Large intestine (tissue), 3 donors: ENCODE measurements around the gene SMAD3. TPM values are rescaled to one million over a fixed set of nuclear protein-coding genes. Genes with fewer than 3 reads are reported as not detected.

ENCODE experiments used
- DNase-seq, 2 donors: peaks; one replicate each; pipeline versions ENCODE4 v3.0.0 to v3.0.0-alpha.2; 2013
- H3K27ac ChIP-seq: one replicate; pipeline ENCODE4 v1.5.1; 2013; ENCODE audit warnings: low read length
- H3K27me3 ChIP-seq: 2 replicates; pipeline ENCODE4 v1.6.1; 2013; ENCODE audit warnings: low read length; ENCODE audit not compliant: control insufficient read depth, insufficient read depth
- H3K36me3 ChIP-seq: 2 replicates; pipeline ENCODE4 v1.6.1; 2013; ENCODE audit warnings: low read length; ENCODE audit not compliant: control insufficient read depth, insufficient read depth
- H3K4me1 ChIP-seq: one replicate; pipeline ENCODE4 v1.6.1; 2013; ENCODE audit warnings: low read length; ENCODE audit not compliant: control insufficient read depth, insufficient read depth
- H3K4me3 ChIP-seq: one replicate; pipeline ENCODE4 v1.5.1; 2013; ENCODE audit warnings: low read length
- H3K9me3 ChIP-seq: one replicate; pipeline ENCODE4 v1.6.1; 2013; ENCODE audit warnings: mild to moderate bottlenecking, low read depth, low read length, moderate library complexity; ENCODE audit not compliant: control insufficient read depth
- WGBS: methylation state at CpG from one replicate; pipeline ENCODE4 v1.1.5; 2013; ENCODE audit warnings: low lambda C conversion rate; ENCODE audit not compliant: insufficient coverage; 5-methylcytosine and 5-hydroxymethylcytosine counted together
- polyA plus RNA-seq: library from polyadenylated mRNA; unstranded; fragments of 120-200 nt; gene quantifications from one replicate; pipeline ENCODE4 v1.2.1, GENCODE V29; 2013

The SMAD3 gene
- polyA plus RNA-seq, 1 donor: 29.4 TPM

DNA sequence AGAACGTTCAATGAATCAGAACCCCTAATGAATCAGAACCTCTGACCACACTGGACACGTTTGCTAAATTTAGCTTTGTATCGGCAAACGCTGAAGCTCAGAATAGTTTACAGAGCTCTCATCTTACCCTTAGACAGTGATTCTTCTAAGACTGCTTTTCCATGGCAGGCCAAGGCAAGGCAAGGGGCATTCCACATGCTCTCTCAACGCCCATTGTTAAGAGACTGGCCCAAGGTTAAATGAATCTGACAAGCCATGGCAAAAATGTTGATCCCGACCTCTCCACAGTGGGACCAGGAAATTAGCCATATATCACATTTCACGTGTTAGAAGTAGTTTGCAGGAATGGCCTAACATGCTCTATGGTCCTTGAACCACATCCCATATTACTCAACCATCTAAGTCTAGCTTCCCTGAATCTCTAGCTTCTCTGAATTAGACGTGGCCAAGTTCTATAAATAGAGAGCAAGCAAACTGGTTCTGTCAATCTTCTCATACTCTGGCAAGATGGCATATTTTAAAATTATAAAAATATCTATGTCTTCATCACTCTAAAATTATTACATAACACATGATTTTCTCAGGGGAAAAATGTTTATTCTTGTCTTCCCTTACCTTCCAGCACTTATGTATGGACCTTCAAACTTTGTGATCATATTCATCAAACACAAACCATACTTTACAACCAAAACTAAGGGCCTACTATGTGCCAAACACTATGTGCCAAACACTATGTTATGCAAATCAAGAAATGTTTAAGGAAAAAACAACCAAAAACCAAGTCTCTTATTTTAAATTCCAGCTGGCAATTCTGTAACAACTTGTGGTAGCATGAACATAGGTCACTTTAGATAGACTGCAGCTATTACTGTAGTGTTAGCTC lies 134.7 kb downstream of the SMAD3 start:
- 80% methylated on average over 1 of the region's 8 CpGs for WGBS
- no peak for DNase-seq
- Histone ChIP-seq H3K27ac (no peak overlapping the region), H3K4me3 (no peak overlapping the region), H3K27me3 (no peaks in the 10 kb centered on the region), H3K9me3 (no peaks in the 10 kb centered on the region), H3K4me1 (no peaks in the 10 kb centered on the region), H3K36me3 (peaks cover 13% of the 10 kb centered on the region)

DNA sequence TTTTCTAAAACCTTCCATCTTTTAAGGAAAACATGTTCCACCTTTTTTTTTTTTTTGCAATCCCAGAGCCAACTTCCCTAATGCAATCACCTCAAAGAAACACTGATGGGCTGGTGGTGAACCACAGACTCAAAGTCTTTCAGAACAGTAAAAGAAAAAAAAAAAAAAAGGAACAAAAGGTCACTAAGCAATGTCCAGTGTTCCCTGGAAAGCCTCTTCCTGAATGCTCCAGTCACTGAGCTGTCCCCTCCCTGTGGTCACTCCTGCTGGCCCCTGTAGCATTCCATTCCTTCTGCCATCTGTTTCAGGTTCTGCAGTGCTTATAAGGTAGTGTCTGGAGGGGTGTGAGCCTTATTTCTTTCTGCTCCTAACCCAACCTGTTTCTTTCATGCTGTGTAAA lies 135.7 kb downstream of the SMAD3 start:
- Histone ChIP-seq H3K27ac (no peak overlapping the region), H3K27me3 (no peaks in the 10 kb centered on the region), H3K4me1 (no peaks in the 10 kb centered on the region), H3K4me3 (no peak overlapping the region), H3K9me3 (no peaks in the 10 kb centered on the region), H3K36me3 (peaks cover 13% of the 10 kb centered on the region)
- no peak for DNase-seq

DNA sequence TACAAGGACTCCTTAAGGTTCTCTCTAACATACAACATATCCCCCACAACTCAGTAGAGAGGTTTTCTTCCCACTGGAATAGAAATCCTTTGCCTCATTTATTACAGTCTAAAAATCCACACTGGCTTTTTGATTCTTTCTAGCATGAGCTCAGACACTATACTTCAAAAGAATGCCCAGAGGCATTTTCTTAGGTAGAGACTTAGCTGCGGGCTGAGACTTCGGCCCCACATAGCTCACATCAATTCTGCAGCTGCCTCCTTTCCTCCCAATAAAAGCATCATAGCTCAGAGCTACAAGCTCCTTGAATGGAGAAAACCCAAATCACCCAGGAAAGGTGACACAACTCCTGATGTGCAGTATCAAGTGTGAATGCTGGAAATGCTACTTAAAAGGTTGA lies 136.7 kb downstream of the SMAD3 start:
- WGBS: no CpG with 5 or more reads among the region's 2 CpGs
- Histone ChIP-seq H3K36me3 (peaks cover 13% of the 10 kb centered on the region), H3K27me3 (no peaks in the 10 kb centered on the region), H3K9me3 (no peaks in the 10 kb centered on the region), H3K4me3 (no peak overlapping the region), H3K27ac (no peak overlapping the region), H3K4me1 (no peaks in the 10 kb centered on the region)
- DNase-seq: no peak

DNA sequence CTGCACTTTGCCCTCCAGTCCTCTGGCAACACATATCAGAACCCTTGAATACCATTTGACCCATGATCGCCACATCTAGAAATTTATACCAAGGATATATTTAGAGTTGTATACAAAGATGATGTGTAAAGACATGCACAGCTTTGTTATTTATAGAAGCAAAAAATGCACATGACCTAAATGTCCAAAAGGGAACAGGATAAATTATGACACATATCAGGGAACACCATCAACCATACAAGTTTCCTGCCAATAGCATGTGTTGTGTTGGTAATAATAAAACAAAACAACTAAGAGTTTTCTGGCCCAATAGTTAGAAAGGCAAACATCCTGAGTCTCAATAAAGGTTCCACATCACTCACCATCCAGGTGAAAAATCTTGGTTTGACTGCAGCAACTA lies 137.6 kb downstream of the SMAD3 start:
- Histone ChIP-seq H3K27me3 (no peaks in the 10 kb centered on the region), H3K27ac (no peak overlapping the region), H3K4me3 (no peak overlapping the region), H3K9me3 (no peaks in the 10 kb centered on the region), H3K36me3 (peaks cover 15% of the 10 kb centered on the region), H3K4me1 (no peaks in the 10 kb centered on the region)
- WGBS: no CpG with 5 or more reads among the region's 1 CpG
- DNase-seq: no peak

DNA sequence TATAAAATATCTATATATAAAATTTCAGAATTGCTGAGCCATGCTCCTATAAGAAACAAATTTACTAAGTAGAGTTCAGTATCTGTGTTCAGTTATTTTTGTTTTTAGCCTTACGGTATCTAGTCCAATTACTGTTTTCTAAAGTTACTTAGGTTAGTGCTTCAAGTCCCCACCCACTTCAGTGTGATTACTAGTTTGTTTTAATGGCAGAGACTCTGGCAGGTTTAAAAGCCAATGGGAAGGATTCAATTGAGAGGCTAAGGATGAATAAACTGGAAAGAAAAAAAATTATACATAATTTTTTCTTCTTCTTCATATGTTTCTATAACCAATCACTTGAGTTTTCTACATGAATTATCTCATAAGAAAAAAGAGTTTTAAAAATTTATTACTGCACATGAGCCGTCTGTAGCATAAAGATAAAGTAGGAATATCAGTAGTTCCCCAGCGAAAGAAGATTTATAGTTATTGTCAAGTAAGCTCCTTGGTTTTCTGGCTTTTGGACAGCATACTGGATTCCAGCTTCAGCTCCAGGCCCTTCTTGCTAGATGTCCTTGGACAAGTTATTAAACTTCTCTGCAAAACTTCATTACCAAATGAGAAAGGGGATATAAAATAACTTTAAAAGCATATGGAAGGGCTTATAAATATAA lies 142.3 kb downstream of the SMAD3 start:
- H3K36me3 ChIP-seq: peaks cover 14% of the 10 kb centered on the region
- no peak overlapping the region for H3K27ac ChIP-seq
- DNase-seq: no peak
- H3K4me1 ChIP-seq: no peaks in the 10 kb centered on the region
- WGBS: 90% methylated on average over 2 of the region's 3 CpGs
- no peak overlapping the region for H3K4me3 ChIP-seq
- no peaks in the 10 kb centered on the region for H3K9me3 ChIP-seq
- no peaks in the 10 kb centered on the region for H3K27me3 ChIP-seq

DNA sequence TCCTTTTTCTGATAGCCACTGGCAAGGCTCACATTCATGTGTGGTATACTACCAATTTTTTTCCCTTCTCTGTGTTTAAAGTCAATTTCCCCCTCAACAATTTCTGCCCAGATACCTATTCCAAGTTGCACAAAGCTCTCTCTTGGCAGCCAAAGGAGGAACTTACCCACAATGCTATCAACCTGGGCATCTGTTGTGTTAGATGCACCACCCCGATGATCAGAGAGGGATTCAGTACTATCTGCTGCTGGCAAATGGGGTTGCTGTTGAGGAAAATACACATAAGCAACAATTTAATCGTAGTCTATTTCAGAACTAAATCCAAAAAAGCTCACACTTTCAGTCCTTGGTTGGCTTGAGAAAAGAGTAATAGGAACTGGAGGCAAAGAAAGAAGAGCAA lies 143.0 kb downstream of the SMAD3 start:
- Histone ChIP-seq H3K4me1 (no peaks in the 10 kb centered on the region), H3K27ac (no peak overlapping the region), H3K4me3 (no peak overlapping the region), H3K27me3 (no peaks in the 10 kb centered on the region), H3K36me3 (peaks cover 14% of the 10 kb centered on the region), H3K9me3 (no peaks in the 10 kb centered on the region)
- DNase-seq: no peak
- no CpG with 5 or more reads among the region's 2 CpGs for WGBS

DNA sequence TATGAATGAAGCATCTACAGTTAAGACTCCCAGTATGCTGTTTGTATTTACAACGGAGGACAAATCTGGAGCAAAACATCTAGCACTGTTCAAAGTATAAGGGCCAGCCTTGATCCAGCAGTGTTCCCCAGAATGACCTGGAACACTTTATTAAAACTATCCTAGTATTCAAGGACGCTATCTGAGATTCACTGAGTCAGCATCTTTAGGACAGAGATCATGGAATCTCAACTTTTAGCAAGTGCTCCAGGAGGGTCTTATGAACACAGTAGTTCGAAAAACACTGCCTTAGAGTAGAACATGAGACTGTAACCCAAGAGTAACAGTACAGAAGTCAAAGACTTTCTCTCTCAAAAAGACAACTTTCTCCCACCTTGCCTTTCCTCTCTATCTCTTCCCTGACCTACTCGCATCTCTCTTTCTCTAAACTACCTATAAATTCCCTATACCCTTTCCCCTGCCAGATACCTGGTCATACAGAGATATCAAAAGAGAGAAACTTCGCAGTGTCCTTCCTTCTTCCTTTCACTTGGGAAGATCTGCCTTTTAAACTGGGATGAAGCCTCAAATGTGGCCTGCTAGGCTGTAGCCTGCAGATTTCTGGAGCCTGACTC lies 145.3 kb downstream of the SMAD3 start:
- 100% methylated on average over 3 of the region's 5 CpGs for WGBS
- H3K27me3 ChIP-seq: no peaks in the 10 kb centered on the region
- H3K4me1 ChIP-seq: no peaks in the 10 kb centered on the region
- no peaks in the 10 kb centered on the region for H3K9me3 ChIP-seq
- H3K36me3 ChIP-seq: peaks cover 11% of the 10 kb centered on the region
- H3K27ac ChIP-seq: no peak overlapping the region
- H3K4me3 ChIP-seq: no peak overlapping the region
- no peak for DNase-seq

DNA sequence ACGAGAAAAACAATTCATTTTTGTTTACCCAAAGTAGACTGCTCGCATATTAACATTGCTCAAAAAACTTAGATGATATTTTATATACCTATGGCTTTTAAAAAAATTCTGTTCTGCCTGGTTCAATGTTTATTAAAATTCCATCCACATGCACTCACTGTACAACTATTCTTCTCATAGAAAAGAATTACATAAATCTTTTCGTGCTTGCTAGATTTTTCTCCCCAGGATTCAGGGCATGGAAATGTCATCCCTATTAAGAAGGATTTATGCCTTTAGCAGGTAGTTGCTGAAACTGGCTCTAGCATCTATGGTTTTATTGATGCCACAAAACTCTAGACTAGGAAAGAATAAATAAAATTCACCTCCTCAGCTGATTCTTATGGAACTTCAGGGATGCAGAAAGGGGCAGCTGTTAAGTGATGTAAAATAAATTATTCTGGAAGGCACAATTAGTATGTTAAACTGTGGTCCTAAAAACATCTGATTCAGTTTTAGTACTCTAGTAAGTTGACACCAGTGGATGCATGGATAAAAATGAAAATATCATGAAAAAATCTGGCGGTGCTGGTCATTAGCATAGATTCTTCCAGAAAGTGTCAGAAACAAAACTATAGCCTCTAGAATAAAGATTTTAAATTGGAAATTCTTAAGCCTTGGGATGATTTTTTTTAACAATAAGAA lies 147.4 kb downstream of the SMAD3 start:
- no peaks in the 10 kb centered on the region for H3K4me1 ChIP-seq
- peaks cover 10% of the 10 kb centered on the region for H3K36me3 ChIP-seq
- H3K27me3 ChIP-seq: no peaks in the 10 kb centered on the region
- 66% methylated on average over 4 of the region's 4 CpGs for WGBS
- no peak for DNase-seq
- H3K4me3 ChIP-seq: no peak overlapping the region
- no peak overlapping the region for H3K27ac ChIP-seq
- H3K9me3 ChIP-seq: no peaks in the 10 kb centered on the region

DNA sequence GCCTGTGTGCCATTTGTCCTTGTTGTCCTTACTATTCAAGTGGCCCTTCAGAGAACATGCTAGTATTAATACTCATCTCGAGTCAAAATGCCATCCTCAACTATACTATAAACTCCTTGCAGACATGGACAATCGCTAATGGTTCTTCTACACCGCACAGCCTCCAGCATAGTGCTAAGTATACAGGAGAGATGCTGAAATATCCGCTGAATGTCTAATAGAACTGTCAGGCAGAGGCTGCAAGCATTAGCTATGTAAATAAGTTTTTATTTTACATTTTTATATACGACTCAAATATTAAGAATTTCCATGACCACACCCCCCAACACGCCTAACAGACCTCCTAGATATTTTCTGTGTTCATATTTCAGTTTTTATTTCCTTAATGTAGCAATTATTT lies 149.7 kb downstream of the SMAD3 start:
- WGBS: 94% methylated on average over 4 of the region's 6 CpGs
- Histone ChIP-seq H3K27ac (no peak overlapping the region), H3K4me3 (no peak overlapping the region), H3K36me3 (peaks cover 3% of the 10 kb centered on the region), H3K27me3 (no peaks in the 10 kb centered on the region), H3K9me3 (no peaks in the 10 kb centered on the region), H3K4me1 (no peaks in the 10 kb centered on the region)
- DNase-seq: no peak

DNA sequence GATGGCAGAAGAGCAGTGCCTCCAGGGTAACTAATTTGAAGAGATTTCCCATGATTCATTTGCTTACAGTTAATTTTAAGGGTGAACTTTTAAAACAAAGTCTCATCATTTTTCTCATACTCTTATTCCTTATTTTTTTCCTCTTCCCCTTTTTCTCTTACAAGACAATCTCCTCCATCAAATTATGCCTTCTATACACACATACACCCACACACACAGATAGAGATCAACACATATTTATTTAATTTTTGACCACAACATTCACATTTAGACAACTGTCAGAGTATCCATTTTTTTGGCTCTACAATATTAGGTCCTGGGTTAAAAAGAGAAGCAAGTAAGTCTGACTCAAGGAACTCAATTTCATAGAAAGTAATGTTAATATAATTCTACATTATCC lies 151.5 kb downstream of the SMAD3 start:
- Histone ChIP-seq H3K4me3 (no peak overlapping the region), H3K27ac (no peak overlapping the region), H3K4me1 (no peaks in the 10 kb centered on the region), H3K9me3 (no peaks in the 10 kb centered on the region), H3K27me3 (no peaks in the 10 kb centered on the region), H3K36me3 (peaks cover 3% of the 10 kb centered on the region)
- no peak for DNase-seq
